Inflammatory macrophage (primary cell): ENCODE data around the gene LAGE3.

Experiments used
- DNase-seq, 2 donors: peaks; one replicate each; pipeline ENCODE4 v3.0.0-alpha.2; 2020 to 2022
- total RNA-seq, 18 experiments: gene quantifications; one replicate each; lab custom pipeline; 2026; ENCODE audit warnings: mixed read lengths in 6 of 18, inconsistent platforms in 2 of 18; lab: John Stamatoyannopoulos, UW

Gene LAGE3, protein sequence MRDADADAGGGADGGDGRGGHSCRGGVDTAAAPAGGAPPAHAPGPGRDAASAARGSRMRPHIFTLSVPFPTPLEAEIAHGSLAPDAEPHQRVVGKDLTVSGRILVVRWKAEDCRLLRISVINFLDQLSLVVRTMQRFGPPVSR
- total RNA-seq: 3.6 to 16.7 (median 10.4) reads per million in 18 experiments

DNA sequence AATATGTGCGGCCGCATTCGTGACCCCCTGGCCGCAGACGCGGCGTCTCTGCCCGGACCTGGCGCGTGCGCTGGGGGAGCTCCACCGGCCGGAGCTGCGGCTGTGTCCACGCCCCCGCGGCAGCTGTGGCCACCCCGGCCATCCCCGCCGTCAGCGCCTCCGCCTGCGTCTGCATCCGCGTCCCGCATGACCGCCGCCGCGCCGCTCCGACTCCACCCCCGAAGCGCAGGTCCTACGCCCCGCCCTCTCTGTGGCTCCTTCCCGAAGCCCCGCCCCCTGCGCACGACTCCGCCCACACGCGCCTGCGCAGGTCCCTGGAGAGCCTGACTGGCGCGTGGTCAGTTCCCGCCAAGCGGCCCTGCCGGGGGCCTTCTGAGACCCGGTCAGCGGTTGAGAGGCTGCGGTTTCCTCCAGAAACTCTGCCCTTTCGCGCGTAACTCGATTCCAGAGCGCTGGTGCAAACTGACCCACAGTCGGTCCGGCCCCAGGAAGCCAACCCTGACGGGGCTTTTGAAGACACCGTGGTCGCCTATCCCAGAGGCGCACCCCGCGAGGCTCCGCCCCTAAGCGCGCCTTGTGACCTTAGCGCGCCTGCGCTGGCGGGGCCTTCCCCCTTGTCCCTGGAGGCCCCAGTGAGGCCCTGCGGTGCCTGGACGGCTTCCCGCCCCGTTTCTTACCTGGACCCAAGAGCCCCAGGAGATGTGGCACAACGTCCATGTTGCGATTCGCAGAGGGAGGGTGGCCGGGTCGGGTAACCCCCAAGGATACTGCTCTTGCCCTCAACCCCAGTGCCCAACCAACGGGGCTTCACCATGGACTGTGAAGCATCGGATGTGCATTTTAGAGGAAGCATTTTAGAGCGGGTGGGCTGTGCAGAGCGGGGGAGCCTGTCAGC, at the start of gene LAGE3:
Gene LAGE3, minus strand, starts transcription at position 554 of the 895 bp plus-strand sequence. Its CDS starts 366 bp downstream, at position 188.
- DNase-seq: peak; percentile 90 to 94

DNA sequence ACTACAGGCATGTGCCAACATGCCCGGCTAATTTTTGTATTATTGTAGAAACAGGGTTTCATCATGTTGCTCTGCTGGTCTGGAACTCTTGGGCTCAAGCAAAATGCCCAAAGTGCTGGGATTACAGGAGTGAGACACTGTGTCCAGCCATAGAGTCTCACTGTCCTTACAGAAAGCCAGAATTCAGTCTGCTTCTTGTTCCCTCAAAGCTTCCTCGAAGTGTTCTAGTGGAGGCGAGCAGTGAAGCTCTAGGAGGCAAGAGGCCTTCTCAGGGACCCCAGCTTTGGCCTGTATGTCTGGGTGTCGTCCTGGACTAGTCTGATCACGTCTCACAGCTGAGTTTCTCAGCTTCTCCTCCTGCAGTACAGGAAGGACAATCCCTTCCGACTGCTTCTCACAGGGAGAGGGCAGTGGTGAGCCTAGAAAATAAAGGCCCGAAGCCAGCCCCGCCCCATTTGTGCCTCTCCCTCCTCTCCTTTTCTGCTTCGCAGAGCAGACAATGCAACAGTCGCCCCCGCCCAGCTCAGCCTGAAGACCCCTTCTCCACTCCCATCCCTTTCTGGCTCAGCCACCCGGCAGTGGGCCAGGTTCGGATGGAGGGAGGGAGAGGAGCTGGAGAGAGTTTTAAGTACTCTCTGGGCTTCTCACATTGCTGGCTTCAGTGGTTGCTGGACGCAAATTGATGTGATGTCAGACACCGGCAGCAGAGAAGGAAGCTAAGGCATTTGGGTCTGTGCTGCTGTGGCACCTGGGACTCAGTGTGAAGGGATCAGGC, 48.0 kb upstream of the LAGE3 start:
- DNase-seq: peak; percentile 65 to 68

DNA sequence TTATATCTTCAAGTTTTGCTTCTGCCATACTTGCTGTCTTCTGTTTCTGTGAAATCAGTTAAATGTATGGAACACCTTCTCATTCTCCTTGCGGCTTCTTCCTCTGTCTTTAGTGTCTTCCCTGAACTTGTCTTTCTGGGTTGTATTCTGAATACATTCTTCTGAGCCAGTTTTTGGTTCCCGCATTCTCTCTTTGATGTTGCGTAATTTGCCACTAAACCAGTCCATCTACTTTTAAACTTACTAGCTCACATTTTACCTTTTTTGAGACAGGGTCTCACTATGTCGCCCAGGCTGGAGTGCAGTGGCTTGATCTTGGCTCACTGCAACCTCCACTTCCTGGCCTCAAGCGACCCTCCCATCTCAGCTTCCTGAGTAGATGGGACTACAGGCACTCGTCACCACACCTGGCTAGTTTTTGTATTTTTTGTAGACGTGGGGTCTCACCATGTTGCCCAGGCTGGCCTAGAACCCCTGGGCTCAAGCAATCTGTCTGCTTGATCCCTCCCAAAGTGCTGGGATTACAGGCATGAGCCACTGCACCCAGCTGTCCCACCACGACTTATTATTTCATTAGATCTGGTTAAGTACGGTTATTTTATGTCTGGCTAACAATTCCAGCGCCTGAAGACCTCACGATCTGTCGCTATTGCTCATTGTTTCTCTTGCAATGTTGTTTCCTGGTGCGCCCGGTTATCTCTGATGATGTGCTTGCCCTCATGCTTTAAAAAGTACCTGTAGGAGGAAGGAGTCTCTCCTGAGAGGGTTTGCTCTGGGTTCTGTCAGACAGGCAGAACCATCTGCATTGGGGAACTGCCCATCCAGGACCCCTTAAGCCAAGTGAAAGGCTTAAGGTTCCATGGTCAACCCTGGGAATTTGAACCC, 46.8 kb upstream of the LAGE3 start:
- no peak for DNase-seq

DNA sequence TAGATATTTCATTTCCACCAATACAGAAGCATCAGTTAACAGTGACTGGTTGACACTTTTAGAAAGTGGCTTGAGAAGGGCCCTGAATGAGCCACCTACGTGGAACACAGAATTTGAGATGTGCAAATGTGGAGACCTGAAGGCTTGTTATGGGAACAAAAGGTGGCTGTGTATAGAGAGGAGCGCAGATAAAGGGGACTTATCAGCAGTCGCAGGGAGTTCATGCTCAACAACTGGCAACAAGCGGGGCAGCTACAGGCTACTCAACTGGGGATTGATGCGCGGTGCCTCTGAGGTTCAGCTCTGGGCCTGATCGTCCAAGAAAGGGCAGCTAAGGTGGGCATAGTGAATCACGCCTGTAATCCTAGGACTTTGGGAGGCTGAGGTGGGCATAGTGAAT, 40.3 kb upstream of the LAGE3 start:
- no peak for DNase-seq

DNA sequence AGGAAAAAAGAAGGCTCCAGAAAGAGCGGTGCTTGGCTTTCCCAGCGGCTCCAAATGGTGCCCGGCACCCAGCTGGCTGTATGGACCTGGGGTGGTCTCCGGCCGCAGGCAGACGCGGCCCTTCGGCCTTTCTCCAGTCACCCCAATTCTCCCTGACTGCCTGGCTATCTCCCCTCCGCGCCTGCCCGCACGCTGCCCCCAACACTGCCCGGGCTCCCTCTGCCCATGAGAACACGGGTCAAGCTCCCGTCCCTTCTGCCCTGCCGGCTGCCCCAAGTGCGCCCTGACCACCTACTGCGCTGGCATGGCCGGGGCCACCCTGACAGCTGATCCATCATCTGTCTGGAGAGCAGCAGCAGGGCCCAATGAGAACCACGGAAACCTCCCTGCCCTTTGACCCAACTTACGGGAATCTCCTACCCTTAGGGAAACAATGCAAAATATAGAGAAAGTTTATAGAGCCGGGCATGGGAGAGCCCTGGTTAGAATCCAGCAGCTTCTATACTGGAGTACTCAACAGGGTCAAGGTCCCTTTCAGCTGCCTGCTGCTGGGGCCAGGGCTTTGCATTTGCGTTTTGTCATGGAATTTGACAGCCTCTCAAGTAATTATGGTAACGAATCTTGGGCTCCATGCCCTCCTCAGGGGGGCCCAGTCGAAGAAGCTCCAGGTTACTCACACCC, 38.2 kb upstream of the LAGE3 start:
- no peak for DNase-seq

DNA sequence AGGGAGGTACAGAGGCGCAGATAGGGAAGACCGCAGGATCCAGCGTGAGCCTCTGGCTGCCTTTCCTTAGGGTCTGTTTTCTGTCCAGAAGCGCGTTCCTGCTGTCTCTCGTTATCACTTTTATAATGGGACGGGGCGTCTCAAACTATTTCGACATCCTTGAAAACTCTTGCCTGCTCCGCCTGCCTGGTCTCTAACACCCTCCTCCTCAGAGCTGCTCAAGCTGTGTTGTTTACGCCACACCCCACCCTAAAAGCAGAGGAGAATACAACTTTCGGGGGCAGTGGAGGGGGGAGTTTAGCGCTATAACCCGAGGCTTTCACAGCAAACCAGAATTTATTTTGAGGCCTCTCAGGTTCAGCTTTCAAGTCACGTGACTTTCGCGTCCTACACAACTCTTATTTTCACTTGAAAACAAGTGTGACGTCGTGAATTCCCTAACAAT, 37.6 kb upstream of the LAGE3 start:
- DNase-seq: no peak

DNA sequence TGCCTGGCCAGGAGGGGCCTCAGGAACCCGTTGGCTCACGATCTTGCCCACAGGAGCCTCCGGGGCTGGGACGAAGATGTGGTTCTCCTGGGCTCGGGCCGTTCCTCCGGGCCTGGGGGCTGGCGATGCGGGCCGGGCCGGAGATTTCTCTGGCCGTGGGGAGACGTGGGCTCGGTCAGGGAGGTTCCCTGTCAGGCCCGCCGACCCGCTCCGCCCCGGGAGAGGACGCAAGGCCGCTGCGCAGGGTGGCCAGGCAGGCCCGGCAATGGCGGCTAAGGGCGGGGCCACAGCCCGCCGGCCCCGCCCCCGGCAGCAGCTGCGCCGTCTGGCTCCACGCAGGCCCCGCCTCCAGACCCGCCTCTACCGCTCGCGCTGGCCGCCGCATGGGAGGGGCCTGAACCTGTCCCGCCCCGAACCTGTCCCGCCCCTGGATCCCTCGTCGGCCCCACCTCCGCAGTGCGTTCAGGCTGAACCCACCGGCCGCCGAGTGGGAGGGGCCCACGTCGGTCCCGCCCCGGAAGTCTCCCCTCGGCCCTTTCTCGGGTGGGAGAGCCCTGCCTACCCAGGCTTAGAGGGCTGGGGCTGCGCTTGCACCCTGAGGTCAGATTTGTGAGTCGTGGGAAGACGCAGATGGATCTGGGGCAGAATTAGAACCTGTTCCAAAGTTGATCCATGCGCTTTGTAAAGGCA, 37.0 kb upstream of the LAGE3 start, which contains the start of gene FAM3A:
Gene FAM3A, minus strand, starts transcription at position 267 of the 690 bp plus-strand sequence. CDS start 460 bp downstream, outside the sequence.
- peak; percentile 88 to 91 for DNase-seq

DNA sequence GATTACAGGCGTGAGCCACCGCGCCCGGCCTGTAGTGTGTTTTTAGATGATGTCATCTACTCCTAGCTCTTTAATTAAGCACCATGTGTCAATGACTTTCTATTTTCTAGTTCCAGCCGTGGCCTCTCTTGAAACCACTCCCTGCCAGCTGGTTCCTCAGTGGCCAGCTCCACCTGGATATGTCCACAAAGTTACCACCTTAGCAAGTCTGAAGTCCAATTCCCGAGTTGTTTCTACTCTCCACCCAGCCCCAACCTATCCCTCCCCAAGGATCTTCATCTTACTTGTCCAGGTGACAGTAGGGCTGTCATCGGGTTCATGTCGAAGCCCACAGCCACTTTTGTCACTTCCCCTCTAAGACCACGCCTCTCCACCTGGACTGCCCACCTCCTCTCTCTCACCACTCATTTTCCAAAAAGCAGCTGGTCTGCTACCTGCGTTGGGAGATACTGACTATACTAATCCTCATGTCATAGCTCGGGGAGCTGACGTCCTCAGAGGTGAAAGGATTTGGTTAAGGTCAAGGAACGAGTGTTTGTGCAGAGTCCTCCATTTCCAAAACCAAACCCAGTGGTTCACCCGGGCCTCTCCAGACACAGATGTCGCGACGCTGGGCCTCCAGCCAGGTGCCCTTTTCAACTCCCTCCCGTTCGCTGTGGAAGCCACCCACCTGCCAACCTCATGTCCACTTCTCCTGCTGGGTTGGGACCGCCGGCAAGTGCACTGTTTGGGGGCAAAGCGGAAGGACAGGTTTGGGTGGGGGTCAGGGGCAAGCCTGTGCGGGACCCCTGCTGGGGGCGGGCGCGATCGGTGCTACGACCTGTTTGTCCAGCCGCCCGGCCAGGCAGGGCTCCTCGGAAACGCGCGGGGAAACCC, 36.2 kb upstream of the LAGE3 start:
- DNase-seq: no peak

DNA sequence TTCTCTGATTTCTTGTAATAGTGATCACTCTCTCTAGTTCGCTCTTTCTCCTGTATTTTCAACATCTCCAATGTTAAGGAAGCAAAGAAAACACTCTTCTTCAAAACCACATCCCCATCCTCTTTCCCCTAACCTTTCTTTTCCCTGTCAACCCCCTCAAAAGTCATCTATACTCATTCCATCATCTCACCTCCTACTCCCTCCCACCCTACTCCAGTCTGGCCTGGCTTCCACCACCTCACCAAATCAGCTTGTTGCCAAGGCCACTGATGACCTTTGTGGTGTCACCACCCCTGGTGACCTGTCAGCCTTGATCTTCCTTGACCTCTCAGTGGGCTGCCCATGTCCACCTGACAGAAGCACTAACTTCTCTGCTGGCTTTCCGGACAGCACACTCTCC, 34.6 kb upstream of the LAGE3 start:
- peak in 1 of 2 donors; percentile 34 for DNase-seq

DNA sequence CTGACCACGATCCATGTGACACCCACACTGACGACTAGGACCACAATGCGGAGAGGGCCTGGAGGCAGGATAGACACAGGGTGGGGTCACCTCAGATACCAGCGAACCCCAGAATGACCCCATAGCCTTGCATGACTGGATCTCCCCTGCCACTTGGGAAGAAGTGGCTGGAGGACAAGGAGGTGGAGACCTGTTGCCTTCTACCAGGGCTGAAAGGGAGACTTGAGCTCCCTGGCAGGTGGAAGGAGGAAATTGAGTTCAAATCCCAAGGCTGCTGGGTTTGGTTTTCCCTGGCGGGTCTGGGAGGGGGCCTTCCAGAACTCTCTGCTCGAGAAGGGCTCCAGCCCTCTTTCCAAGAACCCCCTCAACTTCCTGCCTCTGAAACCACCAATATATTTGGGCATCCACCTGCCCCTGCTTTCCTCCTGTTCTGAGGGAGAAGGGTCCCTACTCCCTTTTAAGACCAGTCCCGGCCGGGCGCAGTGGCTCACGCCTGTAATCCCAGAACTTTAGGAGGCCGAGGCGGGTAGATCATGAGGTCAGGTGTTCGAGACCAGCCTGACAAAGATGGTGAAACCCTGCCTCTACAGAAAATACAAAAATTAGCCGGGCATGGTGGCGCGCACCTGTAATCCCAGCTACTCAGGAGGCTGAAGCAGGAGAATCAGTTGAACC, 33.9 kb upstream of the LAGE3 start:
- DNase-seq: no peak

DNA sequence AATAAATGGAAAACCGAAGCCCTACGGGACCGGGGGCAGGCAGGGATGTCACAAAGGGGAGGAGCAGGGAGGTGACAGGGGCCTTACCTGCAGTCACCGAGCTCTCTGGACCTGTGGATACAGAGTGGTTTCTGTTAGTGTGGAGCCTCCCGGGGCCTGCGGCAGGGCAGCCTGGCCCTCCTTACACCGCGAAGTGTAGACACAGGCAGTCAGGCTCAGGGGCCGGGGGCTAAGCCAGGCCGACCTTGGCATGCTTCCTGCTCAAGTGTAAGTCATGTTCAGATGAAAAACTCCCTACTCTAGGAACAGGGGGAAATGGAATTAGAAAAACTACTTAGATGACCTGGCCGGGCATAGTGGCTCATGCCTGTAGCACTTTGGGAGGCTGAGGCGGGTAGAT, 32.7 kb upstream of the LAGE3 start:
- no peak for DNase-seq

DNA sequence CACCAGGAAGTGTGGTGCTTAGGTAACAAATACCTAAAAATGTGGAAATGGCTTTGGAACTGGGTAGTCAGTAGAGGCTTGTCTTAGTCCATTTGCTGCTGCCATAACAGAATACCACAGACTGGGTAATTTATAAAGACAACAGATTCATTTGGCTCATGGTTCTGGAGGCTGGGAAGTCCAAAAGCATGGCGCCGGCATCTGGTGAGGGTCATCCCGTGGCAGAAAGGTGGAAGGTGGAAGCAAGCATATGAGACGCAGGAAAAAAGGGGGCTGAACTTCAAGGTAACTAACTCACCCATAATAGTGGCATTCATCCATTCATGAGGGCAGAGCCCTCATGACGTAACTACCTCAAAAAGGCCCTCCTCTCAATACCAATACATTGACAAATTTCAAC, 30.4 kb upstream of the LAGE3 start:
- no peak for DNase-seq

DNA sequence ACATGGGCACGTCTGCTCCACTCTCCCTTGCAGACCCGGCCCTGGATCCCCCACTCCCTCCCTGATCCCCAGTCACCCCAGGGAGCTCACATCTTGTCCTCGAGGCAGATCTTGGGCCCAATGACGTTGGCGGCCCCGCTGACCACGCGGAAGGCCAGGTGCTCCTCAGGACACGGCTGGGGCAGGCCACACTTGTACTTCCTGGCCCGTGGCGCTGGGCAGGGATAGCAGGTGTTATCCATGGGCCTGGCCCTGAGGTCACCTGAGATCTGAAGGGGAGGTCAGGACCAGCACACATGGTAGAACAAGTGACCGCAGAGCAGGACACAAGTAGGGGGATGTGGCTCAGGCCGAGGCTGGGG, 29.3 kb upstream of the LAGE3 start:
- no peak for DNase-seq

DNA sequence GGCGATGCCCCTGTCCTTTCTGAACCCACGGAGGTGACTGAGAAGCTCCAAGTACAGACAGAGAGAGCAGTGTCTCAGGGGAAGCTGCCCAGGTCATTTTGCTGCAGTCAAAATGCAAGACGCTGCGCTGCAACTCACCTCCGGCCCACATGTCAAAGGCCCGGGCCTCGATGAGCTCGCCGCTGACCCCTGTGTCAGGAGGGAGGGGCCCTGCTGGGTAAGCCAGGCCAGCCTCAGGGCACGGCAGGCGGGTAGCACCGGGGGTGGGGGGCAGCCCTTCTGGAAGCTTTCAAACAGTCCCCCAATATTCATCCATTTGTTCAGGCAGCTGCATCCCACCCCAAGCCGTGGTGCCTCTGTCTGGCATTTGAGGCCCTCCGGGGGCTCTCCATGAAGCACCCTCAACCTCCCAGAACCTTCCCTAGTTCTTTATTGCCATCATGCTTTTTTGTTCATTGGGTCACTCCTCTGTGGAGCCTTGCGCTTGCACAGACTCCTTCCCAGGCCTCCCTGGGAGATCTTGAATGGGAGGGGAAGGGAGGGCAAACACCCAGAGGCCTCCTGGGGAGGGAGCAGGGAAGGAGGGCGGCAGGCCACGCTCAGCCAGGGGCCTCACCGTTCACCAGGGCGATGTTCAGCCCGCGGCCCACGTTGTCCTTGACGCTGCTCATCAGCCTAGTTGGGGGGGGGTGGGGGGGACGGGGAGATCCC, 28.7 kb upstream of the LAGE3 start:
- no peak for DNase-seq

DNA sequence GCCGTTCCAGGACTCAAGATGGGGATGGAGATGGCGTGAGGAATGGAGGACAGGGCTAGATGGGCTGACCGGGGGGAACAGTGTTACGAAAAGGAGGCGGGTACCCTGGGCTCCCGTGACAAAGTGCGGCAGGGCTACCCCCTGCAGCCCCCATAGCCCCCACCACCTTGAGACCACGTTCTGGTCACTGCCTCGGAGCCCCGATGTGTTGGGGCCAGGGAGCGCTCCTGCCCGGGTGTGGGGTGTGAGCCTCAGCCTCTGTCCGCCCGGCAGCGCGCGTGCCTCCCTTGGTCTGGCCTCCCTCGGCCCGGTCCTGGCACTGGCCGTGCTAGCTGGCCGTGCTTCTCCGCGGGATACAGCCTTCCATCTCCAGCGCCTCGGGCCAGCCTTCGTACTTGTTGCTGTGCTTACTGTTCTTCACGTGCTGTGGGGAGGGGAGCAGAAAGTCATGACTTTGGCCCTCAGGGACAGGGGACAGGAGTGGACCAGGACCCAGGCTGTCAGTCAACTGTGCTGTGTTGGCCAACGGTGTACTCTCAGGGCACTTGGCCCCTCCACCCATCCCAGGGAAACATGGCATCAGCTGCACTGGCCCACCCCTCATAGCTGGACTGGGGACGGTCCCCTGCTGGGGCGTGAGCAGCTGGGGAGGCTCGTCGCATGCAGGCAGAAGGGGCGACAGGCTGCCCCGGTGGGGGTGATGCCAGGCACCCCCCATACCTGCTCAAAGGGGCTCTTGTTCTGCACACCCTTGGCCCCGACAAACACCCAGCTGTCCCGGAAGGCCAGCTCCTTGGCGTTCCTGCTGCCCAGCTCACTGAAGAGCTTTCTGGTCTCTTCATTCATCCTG, 27.6 kb upstream of the LAGE3 start:
- no peak for DNase-seq

DNA sequence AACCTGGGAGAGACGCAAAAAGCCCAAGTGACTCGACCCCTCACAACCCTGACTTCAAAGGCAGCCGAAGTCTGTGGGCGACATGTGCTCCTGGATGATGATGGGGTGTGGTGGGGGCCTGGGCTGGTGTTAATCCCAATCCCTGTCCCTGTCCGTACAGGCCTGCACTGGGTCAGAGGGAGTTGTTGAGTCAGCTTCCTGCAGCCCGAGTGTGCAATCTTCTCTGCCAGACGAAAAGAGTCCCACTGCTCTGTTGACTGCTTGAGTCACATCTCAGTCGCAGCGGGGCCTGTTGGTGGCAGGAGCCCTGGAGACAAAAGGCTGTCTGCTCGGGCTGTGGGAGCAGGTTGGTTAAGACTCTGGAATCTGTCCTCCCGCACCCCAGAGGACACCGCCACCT, 26.7 kb upstream of the LAGE3 start:
- peak in 1 of 2 donors; percentile 24 for DNase-seq

DNA sequence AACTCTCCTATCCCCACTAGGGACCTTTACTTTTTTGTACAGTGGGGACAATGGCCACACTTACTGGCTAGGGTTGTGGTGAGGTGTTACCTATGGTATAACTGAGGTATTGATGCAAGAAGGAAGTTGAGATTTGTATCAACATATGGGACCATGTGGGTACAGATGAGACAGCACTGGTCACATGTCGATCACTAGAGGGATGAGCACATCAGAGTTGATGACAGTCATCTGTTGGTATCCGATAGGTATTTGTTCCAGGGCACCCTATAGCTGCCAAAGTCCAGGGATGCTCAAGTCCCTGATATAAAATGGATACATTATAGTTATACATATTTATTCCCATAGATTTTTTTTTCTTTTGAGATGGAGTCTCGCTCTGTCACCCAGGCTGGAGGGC, 23.9 kb upstream of the LAGE3 start:
- DNase-seq: peak in 1 of 2 donors; percentile 6

DNA sequence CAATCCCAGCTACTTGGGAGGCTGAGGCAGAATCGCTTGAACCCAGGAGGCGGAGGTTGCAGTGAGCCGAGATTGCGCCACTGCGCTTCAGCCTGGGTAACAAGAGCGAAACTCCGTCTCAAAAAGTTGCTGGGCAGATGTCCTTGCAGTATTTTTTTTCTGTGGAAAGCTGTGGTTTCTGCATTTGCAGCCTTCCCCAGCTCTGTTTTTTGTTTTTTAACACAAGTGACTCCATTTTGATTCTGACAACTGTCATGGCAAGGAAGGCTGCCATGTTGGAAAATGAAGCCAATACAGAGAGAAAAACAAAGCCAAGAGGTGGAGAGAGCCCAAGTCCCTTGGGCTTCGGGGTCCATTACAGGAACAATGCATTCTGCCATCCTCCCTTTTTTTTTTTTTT, 23.0 kb upstream of the LAGE3 start:
- no peak for DNase-seq
